Liver (tissue), 9 donors: ENCODE results near the gene PPM1A. TPM values are rescaled to one million over a fixed set of nuclear protein-coding genes. Genes with fewer than 3 reads are reported as not detected.
A peak's percentile ranks its signal among the peaks of the same experiment; 100 is the strongest.

ENCODE experiments used
- DNase-seq: peaks from one replicate; pipeline ENCODE4 v3.0.0-alpha.2; 2017; ENCODE audit warnings: low spot score
- H3K27ac ChIP-seq, 2 donors: one replicate each; pipeline ENCODE4 v1.7.0; 2013; ENCODE audit warnings: inconsistent platforms in 2 of 2, low read length in 2 of 2, control low read depth in 1 of 2, low read depth in 1 of 2, mild to moderate bottlenecking in 1 of 2
- H3K27me3 ChIP-seq, 4 donors: one replicate each; pipeline versions ENCODE4 v1.6.1 to v1.7.0; 2013; ENCODE audit warnings: low read length in 3 of 4, inconsistent platforms in 1 of 4, mild to moderate bottlenecking in 1 of 4, moderate library complexity in 1 of 4; ENCODE audit not compliant: control insufficient read depth in 4 of 4, insufficient read depth in 4 of 4
- H3K36me3 ChIP-seq, 4 donors: one replicate each; pipeline versions ENCODE4 v1.6.1 to v1.7.0; 2013; ENCODE audit warnings: low read length in 3 of 4, mild to moderate bottlenecking in 3 of 4, low read depth in 1 of 4, moderate library complexity in 1 of 4; ENCODE audit not compliant: control insufficient read depth in 4 of 4, insufficient read depth in 3 of 4
- H3K4me1 ChIP-seq, 4 donors: one replicate each; pipeline versions ENCODE4 v1.6.1 to v1.7.0; 2013; ENCODE audit warnings: low read length in 3 of 4, mild to moderate bottlenecking in 3 of 4, moderate library complexity in 1 of 4; ENCODE audit not compliant: control insufficient read depth in 4 of 4, insufficient read depth in 4 of 4
- H3K4me3 ChIP-seq, 3 donors: one replicate each; pipeline versions ENCODE4 v1.6.1 to v1.7.0; 2013; ENCODE audit warnings: low read length in 3 of 3, control low read depth in 1 of 3, low read depth in 1 of 3, mild to moderate bottlenecking in 1 of 3
- H3K9ac ChIP-seq, 2 donors: one replicate each; pipeline ENCODE4 v1.7.0; 2013; ENCODE audit warnings: low read length in 2 of 2, mild to moderate bottlenecking in 2 of 2, moderate library complexity in 2 of 2, control low read depth in 1 of 2, low read depth in 1 of 2
- H3K9me3 ChIP-seq, 4 donors: one replicate each; pipeline versions ENCODE4 v1.6.1 to v1.7.0; 2013; ENCODE audit warnings: low read length in 3 of 4; ENCODE audit not compliant: control insufficient read depth in 4 of 4
- ATF3 ChIP-seq: IDR thresholded peaks from 2 replicates; pipeline ENCODE4 v1.6.1; 2016; ENCODE audit warnings: antibody characterized with exemption
- CTCF ChIP-seq: fragments of 150-350 bp; IDR thresholded peaks from 2 replicates; pipeline ENCODE4 v1.5.1; 2017; ENCODE audit warnings: improper control_type of control experiment, low read depth, low read length; ENCODE audit not compliant: missing input control
- EGR1 ChIP-seq, 2 donors: IDR thresholded peaks; 2 replicates each; pipeline ENCODE4 v1.6.1; 2016 to 2018; ENCODE audit warnings: antibody characterized with exemption in 2 of 2, low read depth in 2 of 2
- FOXA1 ChIP-seq: IDR thresholded peaks from 2 replicates; pipeline ENCODE4 v1.6.1; 2016; ENCODE audit warnings: antibody characterized with exemption
- FOXA2 ChIP-seq: IDR thresholded peaks from 2 replicates; pipeline ENCODE4 v1.6.1; 2016; ENCODE audit warnings: antibody characterized with exemption
- GABPA ChIP-seq, 2 donors: IDR thresholded peaks in 1 of 2; conservative IDR thresholded peaks in 1 of 2; 2 replicates each; pipeline ENCODE4 v1.6.1; 2016; ENCODE audit warnings: antibody characterized with exemption in 2 of 2, mild to moderate bottlenecking in 1 of 2, moderate library complexity in 1 of 2
- HNF4A ChIP-seq, 2 donors: conservative IDR thresholded peaks; 2 replicates each; pipeline ENCODE4 v1.6.1; 2016; ENCODE audit warnings: antibody characterized with exemption in 2 of 2, mild to moderate bottlenecking in 2 of 2
- HNF4G ChIP-seq: IDR thresholded peaks from 2 replicates; pipeline ENCODE4 v1.6.1; 2016; ENCODE audit warnings: antibody characterized with exemption
- JUND ChIP-seq, 2 donors: IDR thresholded peaks; 2 replicates each; pipeline ENCODE4 v1.6.1; 2016; ENCODE audit warnings: antibody characterized with exemption in 2 of 2
- MAX ChIP-seq: IDR thresholded peaks from 2 replicates; pipeline ENCODE4 v1.6.1; 2016; ENCODE audit warnings: antibody characterized with exemption
- NR2F2 ChIP-seq: IDR thresholded peaks from 2 replicates; pipeline ENCODE4 v1.6.1; 2016; ENCODE audit warnings: antibody characterized with exemption
- RAD21 ChIP-seq, 2 donors: IDR thresholded peaks; 2 replicates each; pipeline ENCODE4 v1.6.1; 2016; ENCODE audit warnings: antibody characterized with exemption in 2 of 2, mild to moderate bottlenecking in 2 of 2
- REST ChIP-seq: IDR thresholded peaks from 2 replicates; pipeline ENCODE4 v1.6.1; 2016; ENCODE audit warnings: antibody characterized with exemption, mild to moderate bottlenecking
- RXRA ChIP-seq, 2 donors: IDR thresholded peaks; 2 replicates each; pipeline ENCODE4 v1.6.1; 2017 to 2018; ENCODE audit warnings: antibody characterized with exemption in 2 of 2, mild to moderate bottlenecking in 1 of 2
- SP1 ChIP-seq: IDR thresholded peaks from 2 replicates; pipeline ENCODE4 v1.6.1; 2018; ENCODE audit warnings: antibody characterized with exemption, mild to moderate bottlenecking
- TAF1 ChIP-seq: conservative IDR thresholded peaks from 2 replicates; pipeline ENCODE4 v1.6.1; 2016; ENCODE audit warnings: antibody characterized with exemption, mild to moderate bottlenecking
- YY1 ChIP-seq: IDR thresholded peaks from 2 replicates; pipeline ENCODE4 v1.6.1; 2016; ENCODE audit warnings: antibody characterized with exemption, mild to moderate bottlenecking
- ZBTB33 ChIP-seq: IDR thresholded peaks from 2 replicates; pipeline ENCODE4 v1.6.1; 2016; ENCODE audit warnings: antibody characterized with exemption
- WGBS: extraction: QIAGEN DNeasy Blood & Tissue Kit; methylation state at CpG from one replicate; pipeline ENCODE4 v1.1.7; 2013; 5-methylcytosine and 5-hydroxymethylcytosine counted together
- polyA plus RNA-seq, 2 donors: library from polyadenylated mRNA; stranded (reverse) in 1 of 2; unstranded in 1 of 2; fragments of 200-250 nt in 1 of 2; fragments of >200 nt in 1 of 2; fragmentation: Nextera tagmentation in 1 of 2; extraction: Ambion mirVana in 1 of 2; gene quantifications; one replicate each; pipeline versions ENCODE4 v1.2.1 to v1.2.3, GENCODE V29; 2013 to 2015
- total RNA-seq, 2 donors: library from RNA; depleted of rRNA; stranded (reverse); fragments of >200 nt; gene quantifications; one replicate each; pipeline ENCODE4 v1.2.3, GENCODE V29; 2014
- donor health status: healthy.
- donor health status: healthy.
- donor health status: healthy.
- donor health status: healthy.
- donor health status: healthy.

PPM1A gene
- total RNA-seq (10 to 100 TPM; 33.2 to 43.2 TPM), polyA plus RNA-seq (10 to 100 TPM; 23.0 to 25.8 TPM)

- TF ChIP-seq YY1 (no peak), MAX (no peak), CTCF (no peak), JUND (IDR thresholded peaks at IDR 0.05) (peak; percentile 69 to 74), NR2F2 (no peak), FOXA1 (no peak), HNF4A (conservative IDR thresholded peaks at IDR 0.05) (no peak), RXRA (IDR thresholded peaks at IDR 0.05) (no peak), RAD21 (IDR thresholded peaks at IDR 0.05) (no peak), ZBTB33 (no peak), REST (peak; percentile 90), TAF1 (no peak), EGR1 (IDR thresholded peaks at IDR 0.05; ENCODE audit: low read depth in 2 of 2) (no peak), FOXA2 (no peak), GABPA (IDR thresholded peaks at IDR 0.05 in 1 of 2, conservative IDR thresholded peaks at IDR 0.05 in 1 of 2) (peak in 1 of 2 donors; percentile 55), ATF3 (no peak), HNF4G (no peak), SP1 (no peak)
Observed at GRCh38 chr14:60248697-60249318, at the start of gene PPM1A. Gene PPM1A, plus strand, starts transcription at chr14:60249221. Its CDS starts 33,483 bp downstream, at chr14:60282704.

More at GRCh38 chr14:60248697-60249318, at the start of gene PPM1A:
- H3K4me3 ChIP-seq, result peak within 1 kb of the TSS; percentile 83 to 100 (median 85)
- no peaks in the 10 kb centered on the region for H3K36me3 ChIP-seq
- H3K4me1 ChIP-seq, result peaks cover 4 to 39% (median 28%) of the 10 kb centered on the region in 4 donors
- DNase-seq, result peak; percentile 97
- no peaks in the 10 kb centered on the region for H3K9me3 ChIP-seq
- under 1% methylated on average over 74 of the region's 74 CpGs for WGBS
- H3K9ac ChIP-seq, result peak within 1 kb of the TSS; percentile 100
- H3K27ac ChIP-seq, result peak within 1 kb of the TSS; percentile 100
- no peaks in the 10 kb centered on the region for H3K27me3 ChIP-seq
